COLO829 (cell line): ENCODE data around the gene RAPGEF1.

Experiments
- DNase-seq: peaks from one replicate; pipeline ENCODE4 v3.0.0; 2012; ENCODE audit warnings: low spot score

Gene RAPGEF1

GRCh38 chr9:131650254-131650653 is 89.6 kb downstream of the RAPGEF1 start:
- DNase-seq = no peak

DNA sequence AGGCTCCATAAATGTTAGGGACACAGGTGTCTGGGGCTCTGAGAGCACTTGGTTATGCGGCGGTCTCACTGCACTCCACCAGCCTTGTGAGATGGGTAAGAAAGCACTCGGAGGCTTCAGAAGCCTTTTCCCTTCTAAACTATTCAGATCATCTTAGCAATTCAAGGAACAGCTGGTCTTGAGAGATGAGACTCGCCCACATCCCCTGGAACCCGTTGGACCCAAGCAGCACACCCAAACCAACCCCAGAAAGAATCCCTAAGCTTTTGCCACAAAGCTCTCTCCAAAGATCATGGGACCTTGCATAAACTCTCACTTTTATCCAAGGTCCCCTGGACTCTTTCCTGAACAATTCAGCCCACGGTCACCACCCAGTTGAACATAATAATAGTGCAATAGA is 90.2 kb downstream of the RAPGEF1 start:
- no peak for DNase-seq

- no peak for DNase-seq
Measured at GRCh38 chr9:131645078-131645776, 94.6 kb downstream of the RAPGEF1 start.

- DNase-seq = no peak
Measured at GRCh38 chr9:131642496-131643083, 97.3 kb downstream of the RAPGEF1 start.

DNA sequence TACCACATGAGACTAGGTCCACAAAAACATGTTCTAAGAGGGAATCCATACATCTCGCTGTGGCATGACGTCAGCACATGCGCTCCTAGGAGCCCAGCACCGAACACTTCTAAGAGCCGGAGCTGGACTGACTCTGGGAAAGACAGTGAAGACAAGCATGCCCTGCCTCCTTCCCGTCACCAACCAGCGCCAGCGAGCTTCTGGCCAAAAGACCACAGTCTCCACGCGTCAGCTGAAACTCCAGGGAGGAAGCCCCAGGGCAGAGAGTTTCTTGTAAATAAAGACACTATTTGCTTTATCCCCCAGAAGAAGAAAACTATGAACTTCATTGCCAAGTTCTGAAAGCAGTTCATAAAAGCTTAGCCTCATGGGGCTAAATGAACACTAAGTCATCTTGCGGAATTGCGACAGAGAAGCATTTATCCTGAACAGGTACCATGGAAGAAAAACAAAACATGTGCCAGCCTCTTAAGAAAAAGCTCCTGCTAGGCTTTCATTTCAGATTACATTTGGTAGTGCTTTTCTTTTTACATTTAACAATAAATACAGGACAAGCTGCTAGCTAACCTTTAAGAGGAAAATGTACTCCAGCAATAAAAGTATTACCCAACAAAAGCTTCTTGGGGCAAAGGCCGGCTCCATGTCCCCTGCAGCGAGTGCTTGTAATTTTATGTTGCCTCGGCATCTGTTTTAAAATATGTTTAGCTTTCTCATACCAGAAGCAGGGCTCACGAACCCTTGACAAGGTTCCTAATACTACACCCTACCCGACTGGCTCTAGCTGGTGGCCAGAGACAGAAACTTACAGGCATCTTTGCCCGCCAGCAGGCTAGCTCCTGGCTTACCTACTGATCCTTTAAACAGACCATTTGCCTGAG is 98.0 kb downstream of the RAPGEF1 start:
- DNase-seq = peak; percentile 96

- peak; percentile 90 for DNase-seq
Measured at GRCh38 chr9:131640438-131641137, 99.3 kb downstream of the RAPGEF1 start.

GRCh38 chr9:131639769-131640437 is 100.0 kb downstream of the RAPGEF1 start:
- no peak for DNase-seq

DNA sequence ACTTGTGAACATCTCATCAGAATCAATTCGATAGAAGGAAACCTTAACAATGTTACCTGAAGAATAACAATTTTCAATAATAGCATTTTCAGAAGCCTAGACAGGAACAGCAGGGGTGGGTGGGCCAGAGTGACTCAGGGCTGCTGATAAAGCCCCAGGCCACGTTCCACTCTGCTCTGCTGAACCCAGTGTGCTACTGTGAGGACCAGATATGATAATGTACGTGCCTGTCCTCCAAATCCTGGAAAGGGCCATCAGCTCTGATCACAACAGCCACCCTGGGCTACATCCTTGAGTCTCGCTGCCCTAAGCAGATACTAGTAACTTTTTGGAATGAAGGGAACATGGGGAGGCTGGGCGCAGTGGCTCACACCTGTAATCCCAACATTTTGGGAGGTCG is 103.3 kb downstream of the RAPGEF1 start:
- DNase-seq = no peak

DNA sequence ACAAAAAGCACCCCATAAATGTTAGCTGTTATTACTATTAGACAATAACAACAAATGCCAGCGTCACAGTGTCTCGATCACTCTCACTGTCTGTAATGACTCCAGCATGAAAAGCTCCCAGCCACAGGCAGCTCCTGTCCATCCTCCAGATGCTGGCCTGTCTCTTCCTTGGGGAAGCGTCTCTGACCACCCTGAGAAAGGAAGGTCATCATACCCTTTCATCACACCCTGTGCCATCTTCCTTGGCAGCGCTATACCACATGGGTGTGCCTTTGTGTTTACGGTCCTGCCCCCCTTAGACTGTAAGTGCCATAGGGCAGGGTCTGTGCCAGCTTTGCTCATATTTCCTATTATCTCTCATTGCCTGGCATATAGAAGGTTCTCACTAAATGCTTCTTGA is 104.0 kb downstream of the RAPGEF1 start:
- DNase-seq = no peak

- DNase-seq = peak; percentile 94
Measured at GRCh38 chr9:131635285-131635684, 104.6 kb downstream of the RAPGEF1 start.

- no peak for DNase-seq
Measured at GRCh38 chr9:131633491-131634031, 106.3 kb downstream of the RAPGEF1 start.

GRCh38 chr9:131631306-131631705 is 108.6 kb downstream of the RAPGEF1 start:
- no peak for DNase-seq

DNA sequence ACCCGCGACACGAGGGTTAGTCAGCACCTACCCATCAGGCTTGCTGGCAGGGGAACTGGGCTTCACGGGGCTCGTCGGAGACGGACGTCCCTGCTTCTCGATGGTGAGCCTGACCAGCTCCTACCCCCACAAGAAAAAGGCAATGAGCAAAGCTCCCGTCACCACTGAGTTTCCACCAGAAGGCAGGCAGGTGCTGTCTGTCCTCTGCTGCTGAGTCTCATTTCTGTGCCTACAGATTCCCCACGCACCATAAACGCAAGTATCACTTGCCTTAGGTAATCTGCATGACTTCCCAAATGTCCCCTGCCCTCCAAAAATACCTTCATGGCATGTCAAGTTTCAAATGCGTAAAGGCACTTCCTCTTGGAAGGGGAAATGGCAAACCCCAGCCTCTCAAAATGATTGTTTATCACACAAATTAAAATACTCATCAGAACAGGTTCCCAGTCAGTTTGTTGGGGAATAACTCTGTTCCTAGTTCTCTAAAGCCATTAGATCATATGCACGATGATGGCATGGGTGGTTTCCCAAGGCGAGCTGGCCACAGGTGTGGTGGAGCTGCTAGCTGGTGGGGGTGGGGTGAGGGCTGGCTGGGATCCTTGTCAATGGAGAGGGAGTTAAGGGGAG is 109.6 kb downstream of the RAPGEF1 start:
- DNase-seq = no peak

DNA sequence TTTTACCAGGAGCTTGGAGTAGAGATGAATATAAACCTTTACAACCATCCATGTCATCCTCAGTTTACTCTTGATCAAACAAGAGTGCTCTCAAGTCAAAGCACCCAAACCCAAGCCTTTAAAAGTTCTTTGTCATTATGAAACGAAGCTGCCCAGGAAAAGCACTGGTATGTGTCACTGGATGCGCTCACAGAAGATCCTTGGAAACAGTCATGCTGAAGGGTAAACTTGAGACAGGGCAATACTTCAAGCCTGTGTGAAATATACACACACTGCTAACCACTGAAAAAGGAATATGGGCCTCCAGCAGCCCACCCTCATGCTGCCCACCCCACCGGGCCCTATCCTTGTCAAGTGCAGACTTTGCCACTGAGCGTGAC is 110.1 kb downstream of the RAPGEF1 start:
- DNase-seq = no peak

DNA sequence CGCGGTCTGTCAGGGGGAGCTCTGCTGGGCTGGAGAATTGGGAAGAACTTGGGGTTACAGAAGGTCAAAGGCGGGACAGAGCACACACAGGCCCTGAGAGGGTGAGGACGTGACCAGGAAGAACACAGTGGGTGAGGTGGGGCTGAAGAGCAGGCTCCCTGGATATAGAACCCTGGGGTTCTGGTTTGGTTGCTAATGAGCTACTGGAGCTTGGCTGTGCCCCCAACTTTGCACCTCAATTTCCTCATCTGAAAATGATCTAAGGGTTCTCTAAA is 110.7 kb downstream of the RAPGEF1 start:
- DNase-seq = no peak

GRCh38 chr9:131628459-131629225 is 111.2 kb downstream of the RAPGEF1 start:
- DNase-seq = no peak

DNA sequence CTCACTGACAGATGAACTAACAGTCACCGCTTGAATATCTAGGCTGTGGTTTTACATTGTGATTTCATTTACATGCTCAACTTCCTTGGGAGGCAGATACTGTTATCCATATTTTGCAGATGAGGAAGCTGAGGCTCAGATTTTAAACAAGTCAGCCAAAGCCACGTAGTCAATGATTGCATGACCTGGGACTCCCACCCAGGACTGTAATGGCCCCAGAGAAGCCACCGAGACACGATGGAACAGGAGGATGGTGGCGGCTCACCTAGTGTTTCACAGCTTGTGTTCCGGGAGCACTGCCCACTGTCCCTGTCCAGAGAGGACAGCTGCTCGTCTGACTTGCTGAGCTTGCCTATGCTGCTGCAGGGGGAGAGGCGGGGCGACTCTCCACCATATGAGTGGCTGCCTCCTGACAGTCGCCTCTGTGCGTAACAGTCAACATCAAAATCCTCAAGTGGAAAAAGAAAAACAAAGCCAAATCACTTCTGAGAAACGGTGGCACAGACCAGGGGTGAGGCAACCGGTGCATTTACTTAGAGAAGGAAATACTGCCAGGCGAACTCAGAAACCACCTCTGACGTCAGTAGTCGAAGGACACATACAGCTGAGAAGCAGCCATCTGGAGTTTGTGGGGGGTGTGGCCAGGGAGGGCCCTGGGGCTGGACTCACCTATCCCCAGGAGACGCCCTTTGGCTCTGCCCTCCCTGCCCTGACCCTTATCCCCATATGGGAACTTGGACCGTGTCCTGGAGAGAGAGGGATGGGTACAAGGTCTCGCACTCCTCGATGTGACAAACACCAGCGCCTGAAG is 112.0 kb downstream of the RAPGEF1 start:
- no peak for DNase-seq

- no peak for DNase-seq
Measured at GRCh38 chr9:131627326-131627647, 112.6 kb downstream of the RAPGEF1 start.

DNA sequence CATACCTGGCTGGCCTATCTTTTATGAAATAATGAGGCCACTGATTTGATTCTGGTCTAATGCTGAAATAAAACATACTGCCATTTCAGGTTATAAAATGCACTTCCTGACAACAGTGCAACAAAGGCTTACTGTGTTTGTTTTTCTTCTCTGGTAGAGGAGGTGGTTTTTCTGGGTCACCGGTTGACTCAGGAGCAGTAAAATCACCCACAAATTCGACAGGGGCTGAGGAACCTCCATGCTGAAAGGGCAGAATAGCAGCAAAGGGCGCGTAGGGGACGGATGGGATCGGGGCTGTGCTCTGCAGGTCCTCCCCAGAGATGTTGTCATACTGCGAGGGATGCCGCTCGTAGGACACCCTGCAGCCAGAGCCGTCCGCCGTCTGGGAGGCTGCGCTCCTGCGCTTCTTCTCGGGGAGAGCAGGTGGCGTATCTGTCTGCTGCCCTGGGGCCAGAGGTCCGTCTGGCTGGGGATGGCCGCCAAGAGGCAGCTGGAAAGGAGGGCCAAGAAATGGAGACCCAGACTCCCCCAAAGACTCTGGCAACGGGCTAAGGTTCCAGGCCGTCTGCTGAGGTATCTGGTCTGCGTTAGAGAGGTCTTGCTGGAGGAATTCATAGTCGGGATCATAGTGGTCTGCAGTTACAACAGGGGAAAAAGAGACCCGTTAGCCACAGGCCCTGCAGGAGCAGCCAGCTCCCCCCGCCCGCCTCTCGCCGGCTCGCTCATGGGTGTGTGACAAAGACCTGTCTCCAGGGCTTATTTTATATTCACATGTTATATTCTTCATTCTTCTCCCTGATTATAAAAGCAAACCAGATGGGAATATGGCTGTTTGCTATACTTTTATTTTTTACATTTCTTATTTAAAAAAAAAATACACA is 113.8 kb downstream of the RAPGEF1 start:
- DNase-seq = no peak
